Rectal smooth muscle tissue (tissue), 1 donor: ENCODE data around the gene CPLX3.

ENCODE experiments used
- H3K27ac ChIP-seq: one replicate; pipeline ENCODE4 v1.7.0; 2013; ENCODE audit warnings: low read depth, low read length, inconsistent platforms
- H3K27me3 ChIP-seq: one replicate; pipeline ENCODE4 v1.7.0; 2013; ENCODE audit warnings: low read length; ENCODE audit not compliant: control insufficient read depth, insufficient read depth
- H3K36me3 ChIP-seq: one replicate; pipeline ENCODE4 v1.7.0; 2013; ENCODE audit warnings: low read length; ENCODE audit not compliant: control insufficient read depth, insufficient read depth
- H3K4me1 ChIP-seq: one replicate; pipeline ENCODE4 v1.7.0; 2013; ENCODE audit warnings: low read length; ENCODE audit not compliant: control insufficient read depth, insufficient read depth
- H3K4me3 ChIP-seq: one replicate; pipeline ENCODE4 v1.7.0; 2013; ENCODE audit warnings: low read length
- H3K9ac ChIP-seq: one replicate; pipeline ENCODE4 v1.7.0; 2013; ENCODE audit warnings: low read length

CPLX3 gene

DNA sequence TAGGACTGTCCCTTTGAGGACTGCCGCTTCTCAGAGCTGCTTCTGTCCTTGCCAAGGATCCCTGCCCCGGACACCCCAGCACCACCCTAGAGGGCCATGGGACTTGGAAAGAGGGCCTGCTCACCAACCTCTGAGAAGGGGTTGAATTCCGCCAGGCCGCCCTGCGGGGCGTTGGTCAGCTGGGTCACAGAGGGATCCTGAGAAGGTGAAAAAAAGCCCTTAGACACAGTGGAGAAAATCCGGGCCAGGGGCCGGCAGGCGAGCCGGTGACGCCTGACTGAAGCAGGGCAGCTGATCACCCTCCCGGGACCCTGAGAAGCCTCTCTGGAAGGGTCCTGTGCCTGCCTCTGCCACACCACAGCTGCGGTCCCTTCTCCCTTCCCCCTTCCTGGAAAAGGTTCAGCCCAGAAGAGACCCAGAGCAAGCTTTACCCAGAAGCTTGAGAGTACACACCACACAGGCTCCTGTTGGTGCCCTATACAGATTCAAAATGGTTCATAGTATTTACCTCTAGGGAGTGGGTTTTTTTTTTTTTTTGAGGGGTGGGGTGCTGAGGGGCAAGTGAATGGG lies 28.1 kb downstream of the CPLX3 start:
- no peak overlapping the region for H3K27ac ChIP-seq
- no peak overlapping the region for H3K9ac ChIP-seq
- peaks cover 36% of the 10 kb centered on the region for H3K36me3 ChIP-seq
- no peaks in the 10 kb centered on the region for H3K4me1 ChIP-seq
- no peak overlapping the region for H3K4me3 ChIP-seq
- no peaks in the 10 kb centered on the region for H3K27me3 ChIP-seq

GRCh38 chr15:74855857-74856256 lies 29.4 kb downstream of the CPLX3 start:
- Histone ChIP-seq H3K4me3 (no peak overlapping the region), H3K27ac (no peak overlapping the region), H3K27me3 (no peaks in the 10 kb centered on the region), H3K36me3 (peaks cover 29% of the 10 kb centered on the region), H3K9ac (no peak overlapping the region), H3K4me1 (no peaks in the 10 kb centered on the region)

DNA sequence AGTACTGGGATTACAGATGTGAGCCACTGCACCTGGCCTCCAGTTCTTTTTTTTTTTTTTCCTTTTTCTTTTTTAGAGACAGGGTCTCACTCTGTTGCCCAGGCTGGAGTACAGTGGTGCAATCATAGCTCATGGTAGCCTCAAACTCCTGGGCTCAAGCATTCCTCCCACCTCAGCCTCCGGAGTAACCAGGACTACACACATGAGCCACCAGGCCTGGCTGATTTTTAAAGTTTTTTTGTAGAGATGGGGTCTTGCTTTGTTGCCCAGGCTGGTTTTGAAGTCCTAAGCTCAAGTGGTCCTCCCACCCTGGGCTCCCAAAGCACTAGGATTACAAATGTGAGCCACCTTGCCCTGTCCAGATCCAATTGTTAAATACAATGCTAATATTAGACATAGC lies 30.1 kb downstream of the CPLX3 start:
- Histone ChIP-seq H3K27ac (no peak overlapping the region), H3K4me3 (no peak overlapping the region), H3K4me1 (no peaks in the 10 kb centered on the region), H3K36me3 (peaks cover 24% of the 10 kb centered on the region), H3K9ac (no peak overlapping the region), H3K27me3 (no peaks in the 10 kb centered on the region)

GRCh38 chr15:74857082-74857655 lies 30.7 kb downstream of the CPLX3 start:
- no peaks in the 10 kb centered on the region for H3K4me1 ChIP-seq
- H3K27ac ChIP-seq = no peak overlapping the region
- no peak overlapping the region for H3K4me3 ChIP-seq
- H3K36me3 ChIP-seq = peaks cover 17% of the 10 kb centered on the region
- H3K9ac ChIP-seq = no peak overlapping the region
- H3K27me3 ChIP-seq = no peaks in the 10 kb centered on the region

DNA sequence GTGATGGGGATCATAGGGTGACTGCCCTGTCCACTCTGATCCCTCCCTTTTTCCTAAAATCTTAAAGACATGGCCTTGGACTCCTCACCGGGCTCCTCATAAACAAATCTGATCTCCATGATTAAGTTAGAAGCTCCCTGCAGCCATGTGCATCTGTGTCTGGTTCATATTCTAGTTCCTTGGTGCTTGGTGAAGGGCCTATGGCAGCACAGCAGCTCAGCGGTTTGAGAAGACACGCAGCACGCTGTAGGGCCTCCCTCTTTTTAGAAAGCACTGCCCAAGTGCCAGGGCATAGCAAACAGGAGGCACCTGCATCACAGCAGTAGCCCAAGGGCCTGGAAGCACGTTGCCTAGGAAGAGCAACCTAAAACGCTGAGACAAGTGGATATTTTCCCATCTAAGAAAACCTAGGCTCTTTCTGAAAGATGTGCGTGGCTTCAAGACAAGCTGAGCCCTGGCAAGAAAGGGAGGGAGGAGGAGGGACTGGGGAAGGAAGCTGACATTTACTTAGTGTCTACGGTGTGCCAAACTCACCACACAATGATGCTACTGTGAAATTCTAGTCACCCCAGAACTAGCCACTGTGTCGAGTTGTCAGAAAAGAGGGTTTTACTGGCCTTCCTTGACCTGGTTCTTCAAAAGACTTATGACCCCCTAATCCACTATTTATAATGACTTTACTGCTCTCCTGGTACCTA lies 31.4 kb downstream of the CPLX3 start:
- Histone ChIP-seq H3K36me3 (peaks cover 11% of the 10 kb centered on the region), H3K4me1 (no peaks in the 10 kb centered on the region), H3K9ac (no peak overlapping the region), H3K27me3 (no peaks in the 10 kb centered on the region), H3K27ac (no peak overlapping the region), H3K4me3 (no peak overlapping the region)

GRCh38 chr15:74858369-74858740 lies 31.9 kb downstream of the CPLX3 start:
- Histone ChIP-seq H3K4me1 (no peaks in the 10 kb centered on the region), H3K27ac (no peak overlapping the region), H3K9ac (no peak overlapping the region), H3K27me3 (no peaks in the 10 kb centered on the region), H3K4me3 (no peak overlapping the region), H3K36me3 (peaks cover 8% of the 10 kb centered on the region)

GRCh38 chr15:74863239-74864056 lies 37.0 kb downstream of the CPLX3 start:
- no peak overlapping the region for H3K4me3 ChIP-seq
- H3K27ac ChIP-seq = no peak overlapping the region
- no peaks in the 10 kb centered on the region for H3K27me3 ChIP-seq
- H3K36me3 ChIP-seq = peaks cover 3% of the 10 kb centered on the region
- H3K4me1 ChIP-seq = no peaks in the 10 kb centered on the region
- no peak overlapping the region for H3K9ac ChIP-seq

- Histone ChIP-seq H3K4me1 (peaks cover under 1% of the 10 kb centered on the region), H3K4me3 (no peak overlapping the region), H3K27me3 (no peaks in the 10 kb centered on the region), H3K9ac (no peak overlapping the region), H3K36me3 (peaks cover 3% of the 10 kb centered on the region), H3K27ac (no peak overlapping the region)
These were observed 37.9 kb downstream of the CPLX3 start for GRCh38 chr15:74864296-74864695.

- H3K4me3 ChIP-seq = no peak overlapping the region
- no peak overlapping the region for H3K9ac ChIP-seq
- H3K27ac ChIP-seq = no peak overlapping the region
- peaks cover 5% of the 10 kb centered on the region for H3K4me1 ChIP-seq
- H3K27me3 ChIP-seq = no peaks in the 10 kb centered on the region
- H3K36me3 ChIP-seq = peaks cover 3% of the 10 kb centered on the region
These were observed 38.9 kb downstream of the CPLX3 start for GRCh38 chr15:74865316-74865715.

DNA sequence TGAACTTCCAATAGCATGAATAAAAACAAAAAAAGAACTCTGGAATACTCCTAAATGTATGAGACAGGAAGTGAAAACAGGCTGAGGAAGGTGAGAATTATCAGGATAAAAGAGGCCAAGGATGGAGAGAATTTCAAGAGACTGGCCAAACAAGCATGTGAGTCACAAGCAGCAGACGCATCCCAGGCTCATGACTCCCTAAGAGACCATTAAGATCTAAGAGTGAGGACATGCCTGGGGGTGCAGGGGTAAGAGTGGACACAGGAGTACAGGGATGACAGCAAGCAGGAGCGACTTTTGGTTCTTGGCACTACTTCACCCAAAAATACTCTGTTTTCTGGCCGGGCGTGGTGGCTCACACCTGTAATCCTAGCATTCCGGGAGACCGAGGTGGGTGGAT lies 39.7 kb downstream of the CPLX3 start:
- peaks cover 13% of the 10 kb centered on the region for H3K4me1 ChIP-seq
- no peak overlapping the region for H3K27ac ChIP-seq
- H3K4me3 ChIP-seq = no peak overlapping the region
- H3K36me3 ChIP-seq = peaks cover 3% of the 10 kb centered on the region
- no peaks in the 10 kb centered on the region for H3K27me3 ChIP-seq
- no peak overlapping the region for H3K9ac ChIP-seq

- no peak overlapping the region for H3K27ac ChIP-seq
- H3K9ac ChIP-seq = no peak overlapping the region
- peaks cover 13% of the 10 kb centered on the region for H3K4me1 ChIP-seq
- H3K36me3 ChIP-seq = peaks cover 3% of the 10 kb centered on the region
- H3K27me3 ChIP-seq = no peaks in the 10 kb centered on the region
- H3K4me3 ChIP-seq = peak overlapping the region; percentile 4
These were observed 41.1 kb downstream of the CPLX3 start for GRCh38 chr15:74867466-74868038.

- Histone ChIP-seq H3K4me1 (peaks cover 13% of the 10 kb centered on the region), H3K4me3 (peak overlapping the region; percentile 4), H3K36me3 (peaks cover 3% of the 10 kb centered on the region), H3K27ac (no peak overlapping the region), H3K9ac (no peak overlapping the region), H3K27me3 (no peaks in the 10 kb centered on the region)
These were observed 41.6 kb downstream of the CPLX3 start for GRCh38 chr15:74868059-74868458.
